Right lobe of liver (tissue), 6 donors: ENCODE measurements around the gene GIT1. TPM values are rescaled to one million over a fixed set of nuclear protein-coding genes. Genes with fewer than 3 reads are reported as not detected.

Experiments used
- ATAC-seq, 4 donors: fragments of 200-7000 bp; cut with Tn5 transposase; one replicate each; pipeline ENCODE4 v1.9.1; 2020; ENCODE audit warnings: mild to moderate bottlenecking in 4 of 4, moderate library complexity in 4 of 4
- DNase-seq, 3 donors: peaks; one replicate each; pipeline ENCODE4 v3.0.0-alpha.2; 2020
- H3K27ac ChIP-seq, 3 donors: fragments of 200-600 bp; one replicate each; pipeline ENCODE4 v1.8.0; 2022
- H3K27me3 ChIP-seq, 2 donors: fragments of 200-600 bp; one replicate each; pipeline ENCODE4 v1.8.0; 2022
- H3K36me3 ChIP-seq, 4 donors: fragments of 200-600 bp; sonication (generic) in 1 of 4; one replicate each; pipeline versions ENCODE4 v1.5.1 to v1.8.0; 2017 to 2022; ENCODE audit warnings: control low read depth in 1 of 4
- H3K4me1 ChIP-seq, 4 donors: fragments of 200-600 bp; sonication (generic) in 1 of 4; one replicate each; pipeline versions ENCODE4 v1.5.1 to v1.8.0; 2017 to 2022; ENCODE audit warnings: control low read depth in 1 of 4
- H3K4me3 ChIP-seq, 3 donors: fragments of 200-600 bp; one replicate each; pipeline ENCODE4 v1.8.0; 2022
- H3K9me3 ChIP-seq, 4 donors: fragments of 200-600 bp; sonication (generic) in 1 of 4; one replicate each; pipeline versions ENCODE4 v1.5.1 to v1.8.0; 2017 to 2022; ENCODE audit warnings: control low read depth in 1 of 4
- CTCF ChIP-seq, 4 donors: fragments of 200-600 bp in 3 of 4; fragments of 450-650 bp in 1 of 4; IDR thresholded peaks; one replicate each; pipeline versions ENCODE4 v1.5.1 to v1.8.0; 2016 to 2022; ENCODE audit warnings: antibody characterized with exemption in 4 of 4, mild to moderate bottlenecking in 2 of 4
- POLR2A ChIP-seq: fragments of 450-650 bp; IDR thresholded peaks from one replicate; pipeline ENCODE4 v1.6.1; 2017; ENCODE audit warnings: antibody characterized with exemption, mild to moderate bottlenecking
- WGBS: methylation state at CpG from one replicate; pipeline ENCODE4 v1.1.6; 2018; ENCODE audit warnings: low coverage, low lambda C conversion rate; ENCODE audit not compliant: insufficient coverage; ENCODE audit errors: missing lambda C conversion rate; 5-methylcytosine and 5-hydroxymethylcytosine counted together
- intact Hi-C, 2 donors: fragments of 100-400 bp; cut with DNase I; formaldehyde crosslinking; loops; one replicate each; pipeline versions ENCODE4 v1.11.2 to v1.14.1; 2022
- total RNA-seq, 6 experiments: library from RNA; depleted of rRNA in 2 of 6; stranded (reverse); fragments of >200 nt in 2 of 6; fragmentation: NEBNext Ultra II Directional in 3 of 6; extraction: Animal tissue kit (Norgen Biotek cat#: 25700) in 3 of 6; gene quantifications; one replicate each; pipeline versions ENCODE4 v1.1.0 to v1.2.4, GENCODE V29; 2016 to 2023
- donor health status: DM: no; HTN: yes; CAD: no.
- donor health status: DM: no; HTN: no; CAD: no.
- donor health status: DM: no; HTN: no; CAD: no.
- donor health status: DM: no; HTN: yes; CAD: no.
- donor health status: DM: no; HTN: yes; CAD: no.

Gene GIT1
- total RNA-seq, 6 experiments from 2014 or later: 7.1 to 15.9 (median 8.7) TPM

GRCh38 chr17:29578626-29579485, 10.6 kb downstream of the GIT1 start:
- no peak for TF ChIP-seq POLR2A
- TF ChIP-seq CTCF (IDR thresholded peaks at IDR 0.05): no peak
- Histone ChIP-seq H3K9me3 (no peaks in the 10 kb centered on the region), H3K4me3 (no peak overlapping the region), H3K27me3 (no peaks in the 10 kb centered on the region), H3K27ac (no peak overlapping the region), H3K36me3 (peaks cover 0 to 18% (median 0%) of the 10 kb centered on the region in 4 donors), H3K4me1 (peaks cover 0 to 12% (median 7%) of the 10 kb centered on the region in 4 donors)
- ATAC-seq (no peak), DNase-seq (peak in 2 of 3 donors; percentile 3 to 42)
- intact Hi-C loops: no loop called here
- 83% methylated on average over 7 of the region's 14 CpGs for WGBS

GRCh38 chr17:29577385-29578211, 11.8 kb downstream of the GIT1 start:
- DNase-seq: no peak
- no peaks in the 10 kb centered on the region for H3K9me3 ChIP-seq

GRCh38 chr17:29577001-29577370, 12.5 kb downstream of the GIT1 start:
- DNase-seq (peak in 1 of 3 donors; percentile 15), ATAC-seq (no peak)
- Histone ChIP-seq H3K27ac (no peak overlapping the region), H3K36me3 (peaks cover 0 to 18% (median 0%) of the 10 kb centered on the region in 4 donors), H3K27me3 (no peaks in the 10 kb centered on the region), H3K4me1 (peaks cover 0 to 31% (median 13%) of the 10 kb centered on the region in 4 donors), H3K9me3 (no peaks in the 10 kb centered on the region), H3K4me3 (no peak overlapping the region)
- TF ChIP-seq POLR2A (no peak), CTCF (IDR thresholded peaks at IDR 0.05) (no peak)
- intact Hi-C loops: no loop called here
- WGBS: 87% methylated on average over 6 of the region's 9 CpGs

More at GRCh38 chr17:29577385-29578211, 11.8 kb downstream of the GIT1 start:
- no peak overlapping the region for H3K27ac ChIP-seq
- no peak overlapping the region for H3K4me3 ChIP-seq
- 17% methylated on average over 1 of the region's 22 CpGs for WGBS
- no peak for ATAC-seq
- H3K36me3 ChIP-seq: peaks cover 0 to 18% (median 0%) of the 10 kb centered on the region in 4 donors
- intact Hi-C loops: no loop called here
- TF ChIP-seq CTCF (IDR thresholded peaks at IDR 0.05) (no peak), POLR2A (no peak)
- H3K27me3 ChIP-seq: no peaks in the 10 kb centered on the region
- H3K4me1 ChIP-seq: peaks cover 0 to 25% (median 11%) of the 10 kb centered on the region in 4 donors

GRCh38 chr17:29576214-29577000, 13.0 kb downstream of the GIT1 start:
- TF ChIP-seq POLR2A (no peak), CTCF (IDR thresholded peaks at IDR 0.05) (no peak)
- 85% methylated on average over 4 of the region's 37 CpGs for WGBS
- H3K4me3 ChIP-seq: no peak overlapping the region
- ATAC-seq (no peak), DNase-seq (peak in 1 of 3 donors; percentile 11)
- peaks cover 0 to 36% (median 15%) of the 10 kb centered on the region in 4 donors for H3K4me1 ChIP-seq
- peaks cover 0 to 18% (median 0%) of the 10 kb centered on the region in 4 donors for H3K36me3 ChIP-seq
- intact Hi-C loops: no loop called here
- H3K9me3 ChIP-seq: no peaks in the 10 kb centered on the region
- H3K27me3 ChIP-seq: no peaks in the 10 kb centered on the region
- H3K27ac ChIP-seq: no peak overlapping the region
